ENCODE results near the gene EXOC6B.

Gene EXOC6B

GRCh38 chr2:72138011-72138881 lies 687.6 kb downstream of the EXOC6B start:
- Histone ChIP-seq H3K27ac (ENCODE audit: insufficient read depth, low read depth, low read length, poor library complexity, severe bottlenecking) (no peak overlapping the region), H3K27me3 (ENCODE audit: control insufficient read depth, insufficient read depth, low read length, poor library complexity, severe bottlenecking) (peaks cover 40% of the 10 kb centered on the region), H3K36me3 (ENCODE audit: control insufficient read depth, insufficient read depth, low read length) (no peaks in the 10 kb centered on the region), H3K4me1 (ENCODE audit: control insufficient read depth, insufficient read depth, low read length) (peaks cover 49% of the 10 kb centered on the region), H3K9me3 (ENCODE audit: control insufficient read depth, low read length) (no peaks in the 10 kb centered on the region), H3K4me3 (ENCODE audit: insufficient read depth, low read depth, low read length) (no peak overlapping the region)
- 71 to 72% methylated on average over 24 of the region's 24 CpGs for WGBS, 2 experiments

DNA sequence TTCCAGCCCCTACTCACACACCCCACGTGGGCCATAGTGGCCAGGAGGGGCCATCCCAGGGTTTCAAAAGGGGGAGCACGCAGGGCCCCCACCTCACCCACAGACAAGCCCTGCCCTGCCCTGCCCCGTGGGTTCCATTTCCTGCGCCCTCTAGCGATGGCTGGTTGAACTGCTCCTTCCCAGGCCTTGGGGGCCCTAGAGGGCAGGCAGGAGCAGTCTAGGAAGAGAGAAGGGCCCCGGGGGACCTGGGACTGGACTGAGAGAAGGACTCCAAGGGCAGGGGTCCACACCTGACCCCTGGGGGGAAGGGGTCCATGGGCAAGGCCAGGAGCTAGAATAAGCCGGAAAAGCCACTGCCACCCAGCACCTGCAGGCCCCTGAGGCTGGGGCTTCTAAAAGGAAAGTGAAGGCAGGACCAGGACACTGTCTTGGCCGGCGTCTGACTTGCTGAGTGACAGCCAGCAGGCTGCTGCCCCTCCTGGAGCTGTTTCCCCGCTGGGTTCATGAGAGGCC lies 688.3 kb downstream of the EXOC6B start:
- Histone ChIP-seq H3K36me3 (ENCODE audit: control insufficient read depth, insufficient read depth, low read length) (no peaks in the 10 kb centered on the region), H3K4me1 (ENCODE audit: control insufficient read depth, insufficient read depth, low read length) (peaks cover 44% of the 10 kb centered on the region), H3K27me3 (ENCODE audit: control insufficient read depth, insufficient read depth, low read length, poor library complexity, severe bottlenecking) (peaks cover 33% of the 10 kb centered on the region), H3K27ac (ENCODE audit: insufficient read depth, low read depth, low read length, poor library complexity, severe bottlenecking) (no peak overlapping the region), H3K4me3 (ENCODE audit: insufficient read depth, low read depth, low read length) (no peak overlapping the region), H3K9me3 (ENCODE audit: control insufficient read depth, low read length) (no peaks in the 10 kb centered on the region)
- WGBS, 2 experiments, result 20% methylated on average over 10 of the region's 10 CpGs

DNA sequence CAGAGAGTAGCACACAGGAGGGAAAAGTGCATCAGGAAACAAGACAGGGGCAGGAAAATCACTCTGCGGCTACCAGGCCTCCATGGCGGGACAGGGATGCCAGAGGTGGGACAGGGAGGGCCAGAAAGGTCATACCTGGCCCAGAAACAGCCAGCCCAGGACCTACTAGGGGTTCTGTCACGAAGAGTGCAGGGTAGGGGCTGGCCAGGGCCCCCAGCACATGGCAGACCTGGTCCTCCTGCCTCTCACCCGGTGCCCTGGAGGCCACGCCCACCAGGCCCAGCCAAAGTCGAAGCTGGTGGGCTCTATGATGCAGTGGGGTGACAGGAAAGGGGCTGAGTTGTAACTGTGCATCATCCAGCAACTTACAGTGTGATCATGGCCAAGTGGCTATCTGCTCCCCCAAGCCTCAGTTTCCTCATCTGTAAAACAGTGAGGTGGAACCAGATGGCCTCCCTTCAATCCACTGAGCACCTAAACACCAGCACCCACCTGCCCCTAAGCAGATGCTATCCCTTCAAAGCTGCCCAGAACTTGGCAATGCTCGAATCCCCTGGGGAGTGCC lies 688.8 kb downstream of the EXOC6B start:
- 72 to 75% methylated on average over 7 of the region's 7 CpGs for WGBS, 2 experiments
- no peak overlapping the region for H3K4me3 ChIP-seq (ENCODE audit: insufficient read depth, low read depth, low read length)
- H3K27ac ChIP-seq (ENCODE audit: insufficient read depth, low read depth, low read length, poor library complexity, severe bottlenecking), result no peak overlapping the region
- no peaks in the 10 kb centered on the region for H3K36me3 ChIP-seq (ENCODE audit: control insufficient read depth, insufficient read depth, low read length)
- peaks cover 39% of the 10 kb centered on the region for H3K4me1 ChIP-seq (ENCODE audit: control insufficient read depth, insufficient read depth, low read length)
- no peaks in the 10 kb centered on the region for H3K9me3 ChIP-seq (ENCODE audit: control insufficient read depth, low read length)
- H3K27me3 ChIP-seq (ENCODE audit: control insufficient read depth, insufficient read depth, low read length, poor library complexity, severe bottlenecking), result peaks cover 28% of the 10 kb centered on the region

DNA sequence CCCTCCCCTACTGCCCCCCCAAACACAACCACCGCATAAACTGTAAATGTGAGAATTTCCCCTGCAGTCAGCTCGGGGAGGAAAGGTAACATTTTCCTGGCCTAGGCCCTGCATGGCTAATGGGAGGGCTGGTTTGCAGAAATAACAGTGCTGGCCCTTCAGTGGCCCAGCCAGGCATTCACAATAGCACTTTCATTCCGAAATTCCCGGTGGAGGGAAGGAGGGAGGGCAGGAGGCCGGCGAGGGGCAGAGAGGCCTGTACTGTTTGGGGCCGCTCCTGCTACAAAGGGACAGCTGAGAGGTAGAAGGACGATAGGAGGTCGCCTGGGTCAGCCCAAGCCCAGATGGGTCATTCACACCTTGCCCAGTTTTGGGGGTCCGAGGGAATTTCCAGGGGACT lies 689.5 kb downstream of the EXOC6B start:
- Histone ChIP-seq H3K4me1 (ENCODE audit: control insufficient read depth, insufficient read depth, low read length) (peaks cover 36% of the 10 kb centered on the region), H3K4me3 (ENCODE audit: insufficient read depth, low read depth, low read length) (no peak overlapping the region), H3K27me3 (ENCODE audit: control insufficient read depth, insufficient read depth, low read length, poor library complexity, severe bottlenecking) (peaks cover 21% of the 10 kb centered on the region), H3K27ac (ENCODE audit: insufficient read depth, low read depth, low read length, poor library complexity, severe bottlenecking) (no peak overlapping the region), H3K9me3 (ENCODE audit: control insufficient read depth, low read length) (no peaks in the 10 kb centered on the region), H3K36me3 (ENCODE audit: control insufficient read depth, insufficient read depth, low read length) (no peaks in the 10 kb centered on the region)
- WGBS, 2 experiments, result 45 to 48% methylated on average over 10 of the region's 10 CpGs

DNA sequence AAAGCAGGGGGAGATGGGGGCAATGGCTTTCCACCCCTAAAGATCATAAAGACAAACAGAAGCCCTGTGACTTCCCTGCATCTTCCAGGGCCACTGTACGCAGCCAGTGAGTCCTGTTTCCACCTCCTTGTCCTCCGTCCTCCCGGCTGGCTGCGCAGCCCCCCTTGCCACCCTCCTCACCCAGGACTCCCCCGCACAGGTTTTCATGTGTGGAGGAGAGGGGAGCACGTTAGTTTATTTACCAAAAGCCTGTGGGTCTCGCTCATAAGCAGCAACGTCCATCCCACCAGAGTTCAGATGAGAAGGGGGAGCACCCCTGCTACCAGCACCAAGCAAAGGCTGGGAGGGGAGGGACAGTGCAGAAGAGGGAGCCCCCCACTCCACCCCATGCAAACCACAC lies 689.9 kb downstream of the EXOC6B start:
- Histone ChIP-seq H3K27ac (ENCODE audit: insufficient read depth, low read depth, low read length, poor library complexity, severe bottlenecking) (no peak overlapping the region), H3K4me3 (ENCODE audit: insufficient read depth, low read depth, low read length) (no peak overlapping the region), H3K9me3 (ENCODE audit: control insufficient read depth, low read length) (no peaks in the 10 kb centered on the region), H3K36me3 (ENCODE audit: control insufficient read depth, insufficient read depth, low read length) (no peaks in the 10 kb centered on the region), H3K27me3 (ENCODE audit: control insufficient read depth, insufficient read depth, low read length, poor library complexity, severe bottlenecking) (peaks cover 17% of the 10 kb centered on the region), H3K4me1 (ENCODE audit: control insufficient read depth, insufficient read depth, low read length) (peaks cover 39% of the 10 kb centered on the region)
- 93 to 96% methylated on average over 8 of the region's 8 CpGs for WGBS, 2 experiments

DNA sequence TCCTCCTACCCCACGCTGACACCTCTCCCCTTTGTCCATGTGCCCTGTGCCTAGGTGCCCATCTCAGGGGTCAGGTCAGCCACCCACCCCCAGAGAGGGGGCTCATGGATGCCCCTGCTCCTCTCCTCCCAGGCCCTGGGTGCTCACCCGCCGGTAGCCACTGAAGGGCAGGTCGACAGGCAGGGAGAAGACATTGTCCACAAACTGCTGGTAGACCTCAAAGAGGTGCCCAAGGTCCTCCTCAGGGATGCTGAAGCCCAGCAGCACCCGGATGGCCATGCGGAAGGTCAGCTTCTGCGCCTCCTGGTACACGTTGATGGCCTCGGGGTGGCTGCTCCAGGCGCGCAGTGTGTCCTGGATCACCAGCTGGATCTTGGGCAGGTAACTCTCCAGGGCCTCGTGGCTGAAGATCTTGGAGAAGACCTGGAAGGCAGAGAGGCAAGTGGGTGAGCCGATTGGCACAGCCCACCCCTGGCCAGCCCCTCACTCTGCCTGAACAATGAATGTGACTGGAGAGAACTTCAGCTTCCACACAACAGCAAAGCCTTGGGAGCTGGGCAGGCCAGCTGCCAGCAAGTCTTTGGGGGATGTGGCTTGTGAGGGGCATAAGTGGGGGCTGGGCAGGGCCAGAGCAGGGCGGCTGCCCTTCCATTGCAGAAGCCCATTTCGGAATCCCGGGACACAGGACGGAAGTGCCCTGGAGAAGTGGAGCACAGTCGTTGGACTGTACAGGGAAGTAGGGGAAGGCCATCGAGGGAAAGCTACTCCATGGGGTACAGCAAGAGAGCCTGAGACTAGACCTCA lies 690.6 kb downstream of the EXOC6B start:
- peaks cover 9% of the 10 kb centered on the region for H3K27me3 ChIP-seq (ENCODE audit: control insufficient read depth, insufficient read depth, low read length, poor library complexity, severe bottlenecking)
- no peak overlapping the region for H3K27ac ChIP-seq (ENCODE audit: insufficient read depth, low read depth, low read length, poor library complexity, severe bottlenecking)
- peaks cover 46% of the 10 kb centered on the region for H3K4me1 ChIP-seq (ENCODE audit: control insufficient read depth, insufficient read depth, low read length)
- 94 to 96% methylated on average over 19 of the region's 19 CpGs for WGBS, 2 experiments
- H3K36me3 ChIP-seq (ENCODE audit: control insufficient read depth, insufficient read depth, low read length), result no peaks in the 10 kb centered on the region
- H3K4me3 ChIP-seq (ENCODE audit: insufficient read depth, low read depth, low read length), result no peak overlapping the region
- no peaks in the 10 kb centered on the region for H3K9me3 ChIP-seq (ENCODE audit: control insufficient read depth, low read length)

DNA sequence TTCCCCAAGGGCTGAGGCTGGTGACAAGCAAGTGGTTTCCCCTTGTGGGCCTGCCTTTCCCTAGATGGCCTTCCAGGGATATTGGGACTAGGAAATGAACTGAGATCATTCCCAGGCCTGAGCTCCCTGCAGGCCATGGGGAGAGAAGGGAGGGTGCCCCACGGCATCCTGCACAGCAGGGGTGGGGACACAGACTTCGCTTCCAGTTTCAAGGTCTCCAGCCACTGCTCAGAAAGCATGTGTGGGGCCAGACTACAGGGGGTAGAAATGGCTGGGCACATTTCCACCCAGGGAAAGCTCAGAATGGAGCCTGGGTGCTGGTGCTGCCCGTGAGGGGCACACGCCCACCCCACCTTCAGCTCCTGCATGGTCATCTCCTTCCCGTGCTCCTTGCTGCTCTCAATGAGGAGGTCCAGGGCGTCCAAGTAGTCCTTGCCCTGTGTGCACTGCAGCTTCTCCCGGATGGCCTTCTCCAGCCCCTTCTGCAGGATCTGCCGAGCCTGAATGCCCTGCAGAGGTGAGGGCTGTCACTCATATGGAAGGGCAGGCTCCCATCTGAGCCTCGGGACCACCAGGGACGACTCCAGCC lies 691.3 kb downstream of the EXOC6B start:
- no peaks in the 10 kb centered on the region for H3K9me3 ChIP-seq (ENCODE audit: control insufficient read depth, low read length)
- no peaks in the 10 kb centered on the region for H3K36me3 ChIP-seq (ENCODE audit: control insufficient read depth, insufficient read depth, low read length)
- no peak overlapping the region for H3K4me3 ChIP-seq (ENCODE audit: insufficient read depth, low read depth, low read length)
- H3K4me1 ChIP-seq (ENCODE audit: control insufficient read depth, insufficient read depth, low read length), result peaks cover 51% of the 10 kb centered on the region
- WGBS, 2 experiments, result 89 to 91% methylated on average over 10 of the region's 10 CpGs
- no peak overlapping the region for H3K27ac ChIP-seq (ENCODE audit: insufficient read depth, low read depth, low read length, poor library complexity, severe bottlenecking)
- peaks cover 2% of the 10 kb centered on the region for H3K27me3 ChIP-seq (ENCODE audit: control insufficient read depth, insufficient read depth, low read length, poor library complexity, severe bottlenecking)

GRCh38 chr2:72133721-72134407 lies 692.0 kb downstream of the EXOC6B start:
- Histone ChIP-seq H3K36me3 (ENCODE audit: control insufficient read depth, insufficient read depth, low read length) (no peaks in the 10 kb centered on the region), H3K9me3 (ENCODE audit: control insufficient read depth, low read length) (no peaks in the 10 kb centered on the region)
- WGBS, 2 experiments, result 81 to 83% methylated on average over 11 of the region's 11 CpGs

DNA sequence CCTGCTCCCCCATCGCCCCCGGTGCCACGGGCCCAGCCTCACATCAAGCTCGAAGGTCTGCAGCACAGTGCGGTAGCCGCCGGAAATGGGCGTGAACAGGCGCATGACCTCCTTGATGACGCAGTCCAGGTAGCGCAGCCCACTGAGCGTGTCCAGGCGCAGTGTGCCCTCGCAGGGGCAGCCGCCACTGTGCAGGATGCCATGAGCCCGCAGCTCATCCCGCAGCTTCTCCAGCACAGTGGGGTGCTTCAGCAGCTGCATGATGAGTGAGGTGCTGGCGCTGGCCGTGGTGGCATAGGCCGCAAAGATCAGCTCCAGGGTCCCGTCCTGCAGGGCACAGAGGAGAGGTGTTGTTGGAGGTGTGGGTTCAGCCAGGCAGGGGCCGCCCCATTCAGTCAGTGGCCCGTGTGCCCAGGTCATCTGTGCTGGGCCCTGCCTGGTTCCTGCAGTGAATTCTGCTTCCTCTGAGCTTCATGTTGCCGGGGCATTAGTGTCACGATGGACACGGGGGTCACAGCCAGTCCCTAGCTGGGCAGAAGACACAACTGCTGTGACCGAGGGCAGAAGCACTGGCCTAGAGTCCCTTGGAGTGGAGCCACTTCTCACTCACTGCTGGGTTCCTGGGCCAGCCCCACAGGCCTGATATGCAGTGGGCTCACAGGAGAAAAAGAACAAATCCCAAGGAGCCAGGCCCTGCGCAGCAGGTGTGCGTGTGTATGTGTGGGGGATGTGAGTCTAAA lies 692.7 kb downstream of the EXOC6B start:
- no peaks in the 10 kb centered on the region for H3K27me3 ChIP-seq (ENCODE audit: control insufficient read depth, insufficient read depth, low read length, poor library complexity, severe bottlenecking)
- WGBS, 2 experiments, result 94 to 95% methylated on average over 29 of the region's 29 CpGs

More at GRCh38 chr2:72133721-72134407, 692.0 kb downstream of the EXOC6B start:
- no peak overlapping the region for H3K4me3 ChIP-seq (ENCODE audit: insufficient read depth, low read depth, low read length)
- peaks cover 49% of the 10 kb centered on the region for H3K4me1 ChIP-seq (ENCODE audit: control insufficient read depth, insufficient read depth, low read length)
- H3K27ac ChIP-seq (ENCODE audit: insufficient read depth, low read depth, low read length, poor library complexity, severe bottlenecking), result no peak overlapping the region
- no peaks in the 10 kb centered on the region for H3K27me3 ChIP-seq (ENCODE audit: control insufficient read depth, insufficient read depth, low read length, poor library complexity, severe bottlenecking)

More for the DNA sequence above, 692.7 kb downstream of the EXOC6B start:
- Histone ChIP-seq H3K9me3 (ENCODE audit: control insufficient read depth, low read length) (no peaks in the 10 kb centered on the region), H3K4me3 (ENCODE audit: insufficient read depth, low read depth, low read length) (no peak overlapping the region), H3K36me3 (ENCODE audit: control insufficient read depth, insufficient read depth, low read length) (no peaks in the 10 kb centered on the region), H3K27ac (ENCODE audit: insufficient read depth, low read depth, low read length, poor library complexity, severe bottlenecking) (no peak overlapping the region), H3K4me1 (ENCODE audit: control insufficient read depth, insufficient read depth, low read length) (peaks cover 49% of the 10 kb centered on the region)

All from ectodermal cell (in vitro differentiated cells).